ENCODE results near the gene C4B.

The C4B gene

DNA sequence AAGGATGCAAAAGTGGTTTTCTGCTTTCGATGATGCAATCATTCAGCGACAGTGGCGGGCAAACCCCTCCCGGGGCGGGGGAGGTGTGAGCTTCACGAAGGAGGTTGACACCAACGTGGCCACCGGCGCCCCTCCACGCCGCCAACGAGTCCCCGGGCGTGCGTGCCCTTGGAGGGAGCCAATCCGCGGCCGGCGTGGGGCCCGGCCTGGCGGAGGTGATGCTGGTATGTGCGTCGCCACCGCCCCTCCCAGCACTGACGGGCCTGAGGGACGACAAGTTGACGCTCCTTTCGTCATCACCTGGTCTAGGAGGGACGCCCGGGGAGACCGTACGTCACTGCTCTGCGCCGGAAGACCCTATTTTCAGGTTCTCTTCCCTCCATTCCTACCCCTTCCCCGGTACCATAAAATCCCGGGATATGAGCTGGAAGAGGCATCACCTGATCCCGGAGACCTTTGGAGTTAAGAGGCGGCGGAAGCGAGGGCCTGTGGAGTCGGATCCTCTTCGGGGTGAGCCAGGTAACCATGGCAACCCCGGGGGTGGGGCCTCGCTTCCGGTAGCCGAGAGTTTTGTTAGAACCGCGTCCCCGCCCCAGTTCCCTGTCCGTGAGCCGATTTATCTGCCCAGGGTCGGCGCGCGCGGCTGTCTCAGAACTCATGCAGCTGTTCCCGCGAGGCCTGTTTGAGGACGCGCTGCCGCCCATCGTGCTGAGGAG is 42.4 kb upstream of the C4B start, which contains the start of gene DXO (continued):
- TF ChIP-seq ZBTB21 (tag by site-specific recombination; IDR thresholded peaks at IDR 0.05), result peak; percentile 100
- TF ChIP-seq ZSCAN30 (tag by site-specific recombination; IDR thresholded peaks at IDR 0.05), result peak; percentile 3
- TF ChIP-seq ZNF324 (tag by site-specific recombination; IDR thresholded peaks at IDR 0.05), result peak; percentile 76
- TF ChIP-seq ZNF549 (tag by site-specific recombination; IDR thresholded peaks at IDR 0.05), result no peak
- TF ChIP-seq YY1 (tag by site-specific recombination; IDR thresholded peaks at IDR 0.05), result peak; percentile 57; the same call in 1 of the 2 replicates
- no peak for TF ChIP-seq ZNF701 (tag by site-specific recombination; IDR thresholded peaks at IDR 0.05)
- TF ChIP-seq ZNF416 (tag by site-specific recombination; IDR thresholded peaks at IDR 0.05), result no peak
- TF ChIP-seq ZFHX2 (tag by site-specific recombination; conservative IDR thresholded peaks at IDR 0.05), result peak; percentile 93
- TF ChIP-seq ZNF184 (tag by site-specific recombination; IDR thresholded peaks at IDR 0.05), result 0 out of 2 replicates have a peak, but pooled peaks have one; percentile 22
- TF ChIP-seq ZNF426 (tag by site-specific recombination; IDR thresholded peaks at IDR 0.05), result no peak
- TF ChIP-seq ZNF350 (tag by site-specific recombination; IDR thresholded peaks at IDR 0.05), result no peak
- TF ChIP-seq ZNF341 (tag by site-specific recombination; IDR thresholded peaks at IDR 0.05; ENCODE audit: low read depth), result peak; percentile 94
- TF ChIP-seq ZNF530 (tag by site-specific recombination; IDR thresholded peaks at IDR 0.05; ENCODE audit: low read depth), result no peak
- no peak for TF ChIP-seq ZNF266 (tag by site-specific recombination; IDR thresholded peaks at IDR 0.05; ENCODE audit: low read depth)
- peak; percentile 94 for TF ChIP-seq INSM2 (tag by site-specific recombination; IDR thresholded peaks at IDR 0.05)
- TF ChIP-seq ZNF623 (tag by site-specific recombination; IDR thresholded peaks at IDR 0.05), result 0 out of 2 replicates have a peak, but pooled peaks have one; percentile 14
- TF ChIP-seq, protein P1, sequence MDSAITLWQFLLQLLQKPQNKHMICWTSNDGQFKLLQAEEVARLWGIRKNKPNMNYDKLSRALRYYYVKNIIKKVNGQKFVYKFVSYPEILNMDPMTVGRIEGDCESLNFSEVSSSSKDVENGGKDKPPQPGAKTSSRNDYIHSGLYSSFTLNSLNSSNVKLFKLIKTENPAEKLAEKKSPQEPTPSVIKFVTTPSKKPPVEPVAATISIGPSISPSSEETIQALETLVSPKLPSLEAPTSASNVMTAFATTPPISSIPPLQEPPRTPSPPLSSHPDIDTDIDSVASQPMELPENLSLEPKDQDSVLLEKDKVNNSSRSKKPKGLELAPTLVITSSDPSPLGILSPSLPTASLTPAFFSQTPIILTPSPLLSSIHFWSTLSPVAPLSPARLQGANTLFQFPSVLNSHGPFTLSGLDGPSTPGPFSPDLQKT (IDR thresholded peaks at IDR 0.05; ENCODE audit: borderline replicate concordance, low read depth, low read length), result no peak; the same call in 1 of the 2 replicates
- TF ChIP-seq, protein P2, sequence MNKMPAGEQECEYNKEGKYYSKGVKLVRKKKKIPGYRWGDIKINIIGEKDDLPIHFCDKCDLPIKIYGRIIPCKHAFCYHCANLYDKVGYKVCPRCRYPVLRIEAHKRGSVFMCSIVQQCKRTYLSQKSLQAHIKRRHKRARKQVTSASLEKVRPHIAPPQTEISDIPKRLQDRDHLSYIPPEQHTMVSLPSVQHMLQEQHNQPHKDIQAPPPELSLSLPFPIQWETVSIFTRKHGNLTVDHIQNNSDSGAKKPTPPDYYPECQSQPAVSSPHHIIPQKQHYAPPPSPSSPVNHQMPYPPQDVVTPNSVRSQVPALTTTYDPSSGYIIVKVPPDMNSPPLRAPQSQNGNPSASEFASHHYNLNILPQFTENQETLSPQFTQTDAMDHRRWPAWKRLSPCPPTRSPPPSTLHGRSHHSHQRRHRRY (tag by site-specific recombination; IDR thresholded peaks at IDR 0.05), result no peak
- TF ChIP-seq PRDM4 (tag by site-specific recombination; IDR thresholded peaks at IDR 0.05), result peak; percentile 64; the same call in 1 of the 2 replicates
- TF ChIP-seq ZSCAN4 (tag by site-specific recombination; IDR thresholded peaks at IDR 0.05), result no peak; the same call in 1 of the 2 replicates
- TF ChIP-seq ZNF248 (tag by site-specific recombination; IDR thresholded peaks at IDR 0.05), result no peak
- no peak for TF ChIP-seq HOXA7 (CRISPR knock-in tag; IDR thresholded peaks at IDR 0.05; ENCODE audit: borderline replicate concordance)
- no peak for TF ChIP-seq ZNF157 (tag by site-specific recombination; IDR thresholded peaks at IDR 0.05)
- peak; percentile 72 for TF ChIP-seq ZBTB8A (tag by site-specific recombination; IDR thresholded peaks at IDR 0.05)
